Gastroesophageal sphincter (tissue), 3 donors: ENCODE results near the gene C19orf12.

Source experiments
- EP300 ChIP-seq: sonication (generic); formaldehyde crosslinking; IDR thresholded peaks from one replicate; pipeline ENCODE4 v1.6.1; 2017; ENCODE audit warnings: antibody characterized with exemption, mild to moderate bottlenecking
- TF ChIP-seq, protein P1 (sequence below), 4 experiments: fragments of 200-600 bp in 2 of 4; fragments of 450-650 bp in 2 of 4; sonication (generic) in 1 of 4; IDR thresholded peaks; one replicate each; pipeline ENCODE4 v1.5.1; 2017 to 2019; ENCODE audit warnings: antibody characterized with exemption in 4 of 4, mild to moderate bottlenecking in 2 of 4, moderate library complexity in 2 of 4

DNA sequence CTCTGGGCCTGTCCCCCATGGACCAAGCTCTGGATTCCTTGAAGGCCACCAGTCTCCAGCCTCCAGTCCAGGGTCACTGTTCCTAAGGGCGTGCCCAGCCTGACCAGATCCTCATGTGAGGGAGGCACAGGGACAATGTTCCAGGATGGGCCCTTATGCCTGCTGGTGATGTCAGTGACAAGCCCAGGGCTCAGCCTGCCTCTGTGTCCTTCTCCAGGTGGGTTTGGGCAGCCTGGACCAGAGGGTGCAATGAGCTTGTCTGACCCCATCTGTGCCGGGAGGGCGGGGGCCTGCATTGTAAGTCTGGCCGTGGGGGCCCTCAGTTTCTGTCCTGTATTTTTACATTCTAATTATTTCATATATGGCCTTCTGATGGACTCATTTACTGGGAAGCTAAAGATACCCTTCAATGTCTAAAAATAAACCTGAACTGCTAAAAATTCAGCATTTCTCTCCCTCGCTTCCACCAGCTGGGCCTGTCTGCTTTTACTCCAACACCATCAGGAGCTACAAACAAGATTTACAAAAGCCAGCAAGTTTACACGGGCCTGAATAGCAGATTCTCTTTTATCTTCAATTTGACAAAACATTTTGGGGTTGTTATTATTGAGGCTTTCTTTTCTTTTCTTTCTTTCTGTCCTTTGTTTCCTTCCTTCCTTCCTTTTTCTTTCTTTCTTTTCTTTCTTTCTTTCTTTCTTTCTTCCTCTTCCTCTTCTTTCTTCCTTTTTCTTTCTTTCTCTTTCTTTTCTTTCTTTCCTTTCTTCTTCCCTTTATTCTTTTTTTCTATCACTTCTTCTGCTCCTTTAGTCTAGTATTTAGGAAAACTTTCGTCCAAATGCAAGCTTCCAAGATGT is 34.2 kb upstream of the C19orf12 start:
- TF ChIP-seq EP300 = no peak
- TF ChIP-seq, protein P1, sequence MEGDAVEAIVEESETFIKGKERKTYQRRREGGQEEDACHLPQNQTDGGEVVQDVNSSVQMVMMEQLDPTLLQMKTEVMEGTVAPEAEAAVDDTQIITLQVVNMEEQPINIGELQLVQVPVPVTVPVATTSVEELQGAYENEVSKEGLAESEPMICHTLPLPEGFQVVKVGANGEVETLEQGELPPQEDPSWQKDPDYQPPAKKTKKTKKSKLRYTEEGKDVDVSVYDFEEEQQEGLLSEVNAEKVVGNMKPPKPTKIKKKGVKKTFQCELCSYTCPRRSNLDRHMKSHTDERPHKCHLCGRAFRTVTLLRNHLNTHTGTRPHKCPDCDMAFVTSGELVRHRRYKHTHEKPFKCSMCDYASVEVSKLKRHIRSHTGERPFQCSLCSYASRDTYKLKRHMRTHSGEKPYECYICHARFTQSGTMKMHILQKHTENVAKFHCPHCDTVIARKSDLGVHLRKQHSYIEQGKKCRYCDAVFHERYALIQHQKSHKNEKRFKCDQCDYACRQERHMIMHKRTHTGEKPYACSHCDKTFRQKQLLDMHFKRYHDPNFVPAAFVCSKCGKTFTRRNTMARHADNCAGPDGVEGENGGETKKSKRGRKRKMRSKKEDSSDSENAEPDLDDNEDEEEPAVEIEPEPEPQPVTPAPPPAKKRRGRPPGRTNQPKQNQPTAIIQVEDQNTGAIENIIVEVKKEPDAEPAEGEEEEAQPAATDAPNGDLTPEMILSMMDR (IDR thresholded peaks at IDR 0.05) = no peak
